Kidney (tissue), 14 donors: Measurements from ENCODE around the gene SMAP2. TPM values are rescaled to one million over a fixed set of nuclear protein-coding genes. Genes with fewer than 3 reads are reported as not detected.

Source experiments
- DNase-seq, 5 donors: peaks; one replicate each; pipeline ENCODE4 v3.0.0-alpha.2; 2013 to 2020
- FAIRE-seq: peaks from 2 replicates; lab custom pipeline; 2012; peaks lifted over from hg19 to GRCh38; lab: Jason Lieb, UNC
- H3K27ac ChIP-seq, 2 donors: one replicate each; pipeline ENCODE4 v1.7.0; 2013; ENCODE audit warnings: low read depth in 2 of 2, low read length in 2 of 2, inconsistent platforms in 1 of 2
- H3K27me3 ChIP-seq: one replicate; pipeline ENCODE4 v1.7.1; 2013; ENCODE audit warnings: low read length, inconsistent platforms; ENCODE audit not compliant: control insufficient read depth, insufficient read depth
- H3K36me3 ChIP-seq, 3 donors: one replicate each; pipeline versions ENCODE4 v1.7.0 to v1.7.1; 2013; ENCODE audit warnings: low read length in 3 of 3, control low read depth in 1 of 3, inconsistent platforms in 1 of 3; ENCODE audit not compliant: insufficient read depth in 3 of 3, control insufficient read depth in 2 of 3
- H3K4me1 ChIP-seq, 3 donors: one replicate each; pipeline versions ENCODE4 v1.7.0 to v1.7.1; 2013; ENCODE audit warnings: low read length in 3 of 3, inconsistent platforms in 1 of 3, low read depth in 1 of 3; ENCODE audit not compliant: control insufficient read depth in 2 of 3, insufficient read depth in 2 of 3
- H3K4me3 ChIP-seq, 3 donors: one replicate each; pipeline versions ENCODE4 v1.7.0 to v1.8.1; 2013; ENCODE audit warnings: low read length in 3 of 3, control low read depth in 1 of 3, inconsistent platforms in 1 of 3
- H3K9ac ChIP-seq, 3 donors: one replicate each; pipeline versions ENCODE4 v1.7.0 to v1.7.1; 2013; ENCODE audit warnings: low read length in 3 of 3, control low read depth in 1 of 3, inconsistent platforms in 1 of 3
- H3K9me3 ChIP-seq, 3 donors: one replicate each; pipeline versions ENCODE4 v1.7.0 to v1.7.1; 2013; ENCODE audit warnings: low read length in 3 of 3, control low read depth in 1 of 3, inconsistent platforms in 1 of 3; ENCODE audit not compliant: control insufficient read depth in 2 of 3, insufficient read depth in 1 of 3
- intact Hi-C: fragments of 100-400 bp; cut with DNase I; formaldehyde crosslinking; loops from one replicate; pipeline ENCODE4 v1.11.1; 2022
- polyA plus RNA-seq: library from polyadenylated mRNA; stranded (reverse); fragments of 350-450 nt; fragmentation: Illumina TruSeq; extraction: RNeasy Lipid Tissue Mini Kit (QIAGEN cat#74804); gene quantifications from one replicate; pipeline ENCODE4 v1.2.3, GENCODE V29; 2014; ENCODE audit warnings: low read depth, low replicate concordance; ENCODE audit not compliant: insufficient read depth
- total RNA-seq: library from RNA; stranded (reverse); fragmentation: NEBNext Ultra II Directional; extraction: Animal tissue kit (Norgen Biotek cat#: 25700); gene quantifications from one replicate; pipeline ENCODE4 v1.2.1, GENCODE V29; 2021
- TF ChIP-seq, protein P1 (sequence below): IDR thresholded peaks from 3 replicates; pipeline ENCODE4 v1.5.1; 2012; ENCODE audit warnings: mild to moderate bottlenecking, moderate library complexity, borderline replicate concordance; ENCODE audit not compliant: insufficient read depth; ENCODE audit errors: extremely low read depth
- donor health status: control.
- donor health status: control.
- donor health status: control.
- donor health status: control.
- donor health status: control.
- donor health status: DM: yes; HTN: yes; CAD: no.
- donor health status: Normal renal cell carcinoma (clear cell type).

Gene SMAP2
- total and polyA plus RNA-seq, 2 donors from 2014 or later: 17.9 to 61.3 TPM

DNA sequence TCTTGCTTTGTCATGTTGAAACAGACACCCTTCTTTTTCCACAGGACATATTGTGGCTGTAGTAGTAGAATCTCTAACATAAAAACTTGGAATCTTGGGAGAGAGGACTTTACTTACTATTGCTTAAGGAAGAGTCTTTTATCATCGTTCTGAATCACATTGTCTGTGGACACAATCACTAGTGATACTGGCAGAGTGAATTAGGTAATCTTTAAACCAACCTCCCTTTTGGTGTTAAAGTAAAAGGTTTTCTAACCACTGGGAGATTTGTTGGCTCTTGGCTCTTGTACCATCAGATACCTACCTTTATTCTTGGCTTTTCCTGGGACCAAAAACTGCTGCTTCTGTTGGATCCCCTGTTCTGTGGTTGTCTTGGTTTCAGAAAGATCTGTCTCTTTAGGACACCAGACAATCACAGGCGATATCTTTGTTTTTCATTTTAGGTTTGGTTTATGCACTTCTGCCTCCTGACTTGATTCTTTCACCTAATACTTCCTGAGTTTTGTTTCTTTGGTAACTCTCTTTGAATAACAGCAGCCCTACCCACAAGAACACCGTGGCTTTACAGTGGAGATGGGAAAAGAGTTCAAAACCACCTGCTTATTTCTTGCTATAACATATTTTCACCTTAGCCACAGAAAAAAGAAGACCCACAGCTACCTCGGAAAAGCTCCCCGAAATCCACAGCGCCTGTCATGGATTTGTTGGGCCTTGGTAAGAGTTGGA is 40.2 kb downstream of the SMAP2 start:
- TF ChIP-seq, protein P1, sequence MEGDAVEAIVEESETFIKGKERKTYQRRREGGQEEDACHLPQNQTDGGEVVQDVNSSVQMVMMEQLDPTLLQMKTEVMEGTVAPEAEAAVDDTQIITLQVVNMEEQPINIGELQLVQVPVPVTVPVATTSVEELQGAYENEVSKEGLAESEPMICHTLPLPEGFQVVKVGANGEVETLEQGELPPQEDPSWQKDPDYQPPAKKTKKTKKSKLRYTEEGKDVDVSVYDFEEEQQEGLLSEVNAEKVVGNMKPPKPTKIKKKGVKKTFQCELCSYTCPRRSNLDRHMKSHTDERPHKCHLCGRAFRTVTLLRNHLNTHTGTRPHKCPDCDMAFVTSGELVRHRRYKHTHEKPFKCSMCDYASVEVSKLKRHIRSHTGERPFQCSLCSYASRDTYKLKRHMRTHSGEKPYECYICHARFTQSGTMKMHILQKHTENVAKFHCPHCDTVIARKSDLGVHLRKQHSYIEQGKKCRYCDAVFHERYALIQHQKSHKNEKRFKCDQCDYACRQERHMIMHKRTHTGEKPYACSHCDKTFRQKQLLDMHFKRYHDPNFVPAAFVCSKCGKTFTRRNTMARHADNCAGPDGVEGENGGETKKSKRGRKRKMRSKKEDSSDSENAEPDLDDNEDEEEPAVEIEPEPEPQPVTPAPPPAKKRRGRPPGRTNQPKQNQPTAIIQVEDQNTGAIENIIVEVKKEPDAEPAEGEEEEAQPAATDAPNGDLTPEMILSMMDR: no peak
- peaks cover 0 to 18% (median 6%) of the 10 kb centered on the region in 3 donors for H3K36me3 ChIP-seq
- H3K4me3 ChIP-seq: no peak overlapping the region
- no peaks in the 10 kb centered on the region for H3K4me1 ChIP-seq
- FAIRE-seq (no peak), DNase-seq (no peak)
- no peaks in the 10 kb centered on the region for H3K9me3 ChIP-seq
- H3K9ac ChIP-seq: no peak overlapping the region
- no peaks in the 10 kb centered on the region for H3K27me3 ChIP-seq
- intact Hi-C loops: no loop called here
- H3K27ac ChIP-seq: no peak overlapping the region

DNA sequence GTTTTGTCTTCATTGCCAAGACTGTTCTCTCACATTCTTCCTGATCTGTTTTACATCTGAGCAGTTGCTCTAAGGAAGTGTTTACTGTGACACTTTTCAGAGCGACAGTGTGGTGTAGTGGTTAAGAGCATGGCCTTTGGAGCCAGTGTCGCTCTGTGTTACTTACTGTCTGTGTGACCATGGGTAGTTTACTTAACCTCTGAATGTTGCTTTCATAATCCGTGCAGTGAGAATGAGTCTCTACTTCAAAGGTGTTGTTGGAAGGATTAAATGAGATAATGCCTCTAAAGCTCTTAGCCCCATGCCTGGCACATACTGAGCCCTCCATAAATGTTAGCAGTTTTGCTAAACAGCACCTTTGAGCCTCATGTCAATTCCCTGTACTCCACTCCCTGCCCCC is 40.8 kb downstream of the SMAP2 start:
- intact Hi-C loops: no loop called here
- no peak overlapping the region for H3K9ac ChIP-seq
- no peaks in the 10 kb centered on the region for H3K9me3 ChIP-seq
- H3K4me3 ChIP-seq: no peak overlapping the region
- DNase-seq (no peak), FAIRE-seq (no peak)
- TF ChIP-seq, protein P1: no peak
- peaks cover 0 to 18% (median 2%) of the 10 kb centered on the region in 3 donors for H3K36me3 ChIP-seq
- no peaks in the 10 kb centered on the region for H3K27me3 ChIP-seq
- no peaks in the 10 kb centered on the region for H3K4me1 ChIP-seq
- H3K27ac ChIP-seq: no peak overlapping the region

DNA sequence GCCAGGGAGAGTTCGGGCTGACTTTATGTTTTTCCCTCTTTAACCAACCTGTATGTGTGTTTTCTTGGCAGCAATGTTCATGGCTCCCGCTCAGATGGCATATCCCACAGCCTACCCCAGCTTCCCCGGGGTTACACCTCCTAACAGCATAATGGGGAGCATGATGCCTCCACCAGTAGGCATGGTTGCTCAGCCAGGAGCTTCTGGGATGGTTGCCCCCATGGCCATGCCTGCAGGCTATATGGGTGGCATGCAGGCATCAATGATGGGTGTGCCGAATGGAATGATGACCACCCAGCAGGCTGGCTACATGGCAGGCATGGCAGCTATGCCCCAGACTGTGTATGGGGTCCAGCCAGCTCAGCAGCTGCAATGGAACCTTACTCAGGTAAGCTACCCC is 43.2 kb downstream of the SMAP2 start:
- peaks cover 0 to 18% (median under 1%) of the 10 kb centered on the region in 3 donors for H3K36me3 ChIP-seq
- FAIRE-seq (no peak), DNase-seq (no peak)
- H3K4me3 ChIP-seq: no peak overlapping the region
- no peak overlapping the region for H3K27ac ChIP-seq
- TF ChIP-seq, protein P1: no peak
- no peaks in the 10 kb centered on the region for H3K27me3 ChIP-seq
- H3K4me1 ChIP-seq: no peaks in the 10 kb centered on the region
- H3K9me3 ChIP-seq: no peaks in the 10 kb centered on the region
- H3K9ac ChIP-seq: no peak overlapping the region
- intact Hi-C loops: no loop called here
